HCT116 (cell line): Measurements from ENCODE around the gene HOXB1. TPM values are rescaled to one million over a fixed set of nuclear protein-coding genes. Genes with fewer than 3 reads are reported as not detected.

Experiments
- ATAC-seq: fragments of 200-7000 bp; cut with Tn5 transposase; 2 replicates; pipeline ENCODE4 v1.9.1; 2020; ENCODE audit warnings: mild to moderate bottlenecking, moderate library complexity
- BruUV-seq: library from RNA; stranded (reverse); fragments of 400-500 nt; replicated peaks from 2 replicates; lab custom pipeline; 2021; lab: Mats Ljungman, UMichigan
- CTCF ChIA-PET: fragments of 300-600 bp; sonication (Branson Sonifier 250); formaldehyde crosslinking; loops from one replicate; lab custom pipeline; 2021; ENCODE audit warnings: antibody characterized with exemption; lab: Charles Lee
- POLR2A ChIA-PET: fragments of 300-600, 350-600 bp; sonication (Branson Sonifier 250); formaldehyde crosslinking; loops from one replicate; lab custom pipeline; 2021; ENCODE audit warnings: antibody characterized with exemption; lab: Charles Lee
- RAD21 ChIA-PET, 2 experiments: fragments of 300-600 bp; sonication (Branson Sonifier 250); formaldehyde crosslinking; loops; one replicate each; lab custom pipeline; 2023; ENCODE audit warnings: low total read pairs in 2 of 2; ENCODE audit not compliant: uncharacterized antibody in 2 of 2, unreplicated experiment in 2 of 2, low non-redundant PET in 1 of 2; lab: Charles Lee
- DNase-seq: peaks from one replicate; pipeline ENCODE4 v3.0.0-alpha.2; 2010; ENCODE audit warnings: low read depth, low spot score
- H2AFZ ChIP-seq: fragments of 200-600 bp; shearing (Covaris generic), sonication (generic); 2 replicates; pipeline ENCODE4 v1.6.1; 2017; ENCODE audit warnings: low read depth, mixed run types, mixed read lengths, antibody characterized with exemption, low read length; ENCODE audit not compliant: poor library complexity, severe bottlenecking
- H3K27ac ChIP-seq: 2 replicates; pipeline ENCODE4 v1.5.1; 2012; ENCODE audit warnings: low read depth, low read length
- H3K27me3 ChIP-seq: fragments of 200-600 bp; sonication (generic); 2 replicates; pipeline ENCODE4 v1.6.1; 2016; ENCODE audit warnings: mixed run types, low read length, mixed read lengths; ENCODE audit not compliant: insufficient read depth
- H3K36me3 ChIP-seq, 2 experiments: fragments of 200-500 bp in 1 of 2; fragments of 200-600 bp in 1 of 2; sonication (Bioruptor generic) in 1 of 2; sonication (generic) in 1 of 2; 2 replicates each; pipeline versions ENCODE4 v1.5.1 to v1.6.1; 2014 to 2016; ENCODE audit warnings: low read length in 2 of 2, inconsistent platforms in 1 of 2, mixed read lengths in 1 of 2, mixed run types in 1 of 2; ENCODE audit not compliant: insufficient read depth in 2 of 2, control insufficient read depth in 1 of 2
- H3K4me1 ChIP-seq, 2 experiments: fragments of 200-600 bp in 1 of 2; sonication (generic) in 1 of 2; 2 replicates each; pipeline versions ENCODE4 v1.5.1 to v1.6.1; 2012 to 2017; ENCODE audit warnings: low read length in 2 of 2, inconsistent platforms in 1 of 2, mild to moderate bottlenecking in 1 of 2, mixed read lengths in 1 of 2, mixed run types in 1 of 2, moderate library complexity in 1 of 2; ENCODE audit not compliant: insufficient read depth in 2 of 2, control insufficient read depth in 1 of 2
- H3K4me2 ChIP-seq: fragments of 200-600 bp; sonication (generic); 2 replicates; pipeline ENCODE4 v1.6.1; 2017; ENCODE audit warnings: mixed run types, low read length, mixed read lengths
- H3K4me3 ChIP-seq, 2 experiments: fragments of 200-600 bp in 1 of 2; sonication (generic) in 1 of 2; replicated peaks in 1 of 2; 2 replicates each; pipeline ENCODE4 v1.5.1; 2011 to 2016; ENCODE audit warnings: low read length in 2 of 2, control low read depth in 1 of 2, low read depth in 1 of 2, mild to moderate bottlenecking in 1 of 2, mixed read lengths in 1 of 2, mixed run types in 1 of 2
- H3K79me2 ChIP-seq: fragments of 200-600 bp; sonication (generic); 2 replicates; pipeline ENCODE4 v1.6.1; 2017; ENCODE audit warnings: mild to moderate bottlenecking, mixed run types, low read length, moderate library complexity, mixed read lengths; ENCODE audit not compliant: insufficient read depth
- H3K9ac ChIP-seq: fragments of 200-600 bp; sonication (generic); 2 replicates; pipeline ENCODE4 v1.6.1; 2016; ENCODE audit warnings: low read length, mixed read lengths
- H3K9me2 ChIP-seq: fragments of 200-600 bp; sonication (generic), shearing (Covaris generic); 2 replicates; pipeline ENCODE4 v1.6.1; 2017; ENCODE audit warnings: mixed run types, mild to moderate bottlenecking, moderate library complexity; ENCODE audit not compliant: insufficient read depth
- H3K9me3 ChIP-seq, 2 experiments: fragments of 200-500 bp in 1 of 2; fragments of 200-600 bp in 1 of 2; sonication (Bioruptor generic) in 1 of 2; sonication (generic) in 1 of 2; 2 replicates each; pipeline ENCODE4 v1.6.1; 2014 to 2017; ENCODE audit warnings: low read length in 2 of 2, mixed read lengths in 2 of 2, inconsistent platforms in 1 of 2, low read depth in 1 of 2, mild to moderate bottlenecking in 1 of 2, mixed run types in 1 of 2, moderate library complexity in 1 of 2; ENCODE audit not compliant: control insufficient read depth in 1 of 2, insufficient read depth in 1 of 2
- H4K20me1 ChIP-seq: fragments of 200-600 bp; sonication (generic), shearing (Covaris generic); 2 replicates; pipeline ENCODE4 v1.6.1; 2017; ENCODE audit warnings: mixed run types, mild to moderate bottlenecking, moderate library complexity; ENCODE audit not compliant: insufficient read depth
- CBX3 ChIP-seq: IDR thresholded peaks from 2 replicates; pipeline ENCODE4 v1.6.1; 2012; ENCODE audit warnings: low read depth
- CEBPB ChIP-seq: IDR thresholded peaks from 2 replicates; pipeline ENCODE4 v1.6.1; 2012; ENCODE audit warnings: low read depth
- EGR1 ChIP-seq: IDR thresholded peaks from 2 replicates; pipeline ENCODE4 v1.6.1; 2012; ENCODE audit warnings: low read depth
- EZH2phosphoT487 ChIP-seq: fragments of 200-600 bp; IDR thresholded peaks from 2 replicates; pipeline ENCODE4 v1.6.1; 2018; ENCODE audit warnings: antibody characterized with exemption, borderline replicate concordance
- MAX ChIP-seq: IDR thresholded peaks from 2 replicates; pipeline ENCODE4 v1.6.1; 2012
- RAD21 ChIP-seq: IDR thresholded peaks from 2 replicates; pipeline ENCODE4 v1.6.1; 2012; ENCODE audit warnings: low read depth, mild to moderate bottlenecking
- TCF7L2 ChIP-seq: IDR thresholded peaks from 2 replicates; pipeline ENCODE4 v1.7.0; 2011; ENCODE audit warnings: borderline replicate concordance, inconsistent platforms; ENCODE audit not compliant: insufficient read depth, insufficient read length; ENCODE audit errors: extremely low read depth
- ZBTB33 ChIP-seq: IDR thresholded peaks from 2 replicates; pipeline ENCODE4 v1.6.1; 2011; ENCODE audit warnings: mild to moderate bottlenecking, low read length, moderate library complexity; ENCODE audit not compliant: insufficient replicate concordance; ENCODE audit errors: extremely low read depth
- intact Hi-C: fragments of 100-400 bp; cut with micrococcal nuclease; formaldehyde crosslinking; loops from 2 replicates; pipeline ENCODE4 v1.10.0; 2022
- total RNA-seq: library from RNA; stranded (reverse); gene quantifications from one replicate; pipeline ENCODE4 v1.2.1, GENCODE V29; 2021; ENCODE audit not compliant: unreplicated experiment

HOXB1 gene
- total RNA-seq, 1 experiment from 2014 or later = not detected

DNA sequence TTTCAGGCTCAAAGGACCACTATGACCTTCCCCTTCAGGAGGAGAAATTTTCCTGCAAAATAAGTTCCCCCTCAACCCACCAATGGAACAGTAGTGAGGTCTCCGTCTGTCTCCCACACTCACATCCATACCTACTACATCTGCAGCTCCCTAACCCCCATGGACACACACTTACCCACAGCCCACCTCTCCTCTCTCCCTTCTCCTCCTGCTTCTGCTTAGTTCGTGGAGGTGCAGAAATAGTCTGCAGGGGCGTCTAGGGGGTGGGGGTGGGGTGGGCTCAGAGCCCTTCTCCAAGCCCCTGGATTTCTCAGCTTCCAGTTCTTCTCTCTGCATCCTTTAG is 38.4 kb upstream of the HOXB1 start:
- peaks cover 65% of the 10 kb centered on the region for H3K79me2 ChIP-seq
- BruUV-seq = no TSS peak
- RAD21 ChIA-PET = no interaction called here

More for the DNA sequence above, 38.4 kb upstream of the HOXB1 start:
- Histone ChIP-seq H3K36me3 (no peaks in the 10 kb centered on the region; a peak in 1 of 4 replicates), H3K4me1 (no peaks in the 10 kb centered on the region), H3K4me3 (no peak overlapping the region)
- DNase-seq = no peak
- TF ChIP-seq EZH2phosphoT487 (no peak), ZBTB33 (no peak), RAD21 (no peak), TCF7L2 (no peak), EGR1 (no peak), CBX3 (no peak), CEBPB (no peak), MAX (no peak)
- TF ChIP-seq, all 23 proteins: peak for 0
- H4K20me1 ChIP-seq = no peaks in the 10 kb centered on the region
- H3K27ac ChIP-seq = no peak overlapping the region
- no peak overlapping the region for H3K9ac ChIP-seq
- CTCF ChIA-PET = no interaction called here
- no peaks in the 10 kb centered on the region for H3K9me3 ChIP-seq
- POLR2A ChIA-PET = no interaction called here
- no peak overlapping the region for H2AFZ ChIP-seq
- H3K9me2 ChIP-seq = no peaks in the 10 kb centered on the region
- intact Hi-C loops = no loop called here
- H3K4me2 ChIP-seq = no peak overlapping the region
- no peaks in the 10 kb centered on the region for H3K27me3 ChIP-seq
- ATAC-seq = no peak
